ENCODE measurements around the gene BRD9.

GRCh38 chr5:914612-915011 is 22.0 kb upstream of the BRD9 start:
- TF ChIP-seq POLR2A (IDR thresholded peaks at IDR 0.05; ENCODE audit: low read depth, low read length) (no peak), CTCF (conservative IDR thresholded peaks at IDR 0.05; ENCODE audit: low read depth, low read length) (no peak), SMC3 (IDR thresholded peaks at IDR 0.05; ENCODE audit: low read depth, low read length) (no peak), FOS (IDR thresholded peaks at IDR 0.05; ENCODE audit: low read depth, low read length) (no peak)

Data from IMR-90 (cell line).